ENCODE data around the gene G6PC1.
A peak's percentile ranks its signal among the peaks of the same experiment; 100 is the strongest.
"Not testable (repeated sequence)": the region's sequence is repeated elsewhere in the genome, so short reads cannot be mapped to it uniquely, and the experiment has no call there.

The G6PC1 gene

GRCh38 chr17:42908872-42909700 lies 8.5 kb downstream of the G6PC1 start:
- Mint-ChIP-seq H3K4me3 (no peak overlapping the region), H3K27me3 (ENCODE audit: low read depth, poor library complexity) (peaks cover 71% of the 10 kb centered on the region)

GRCh38 chr17:42913522-42913921 lies 12.9 kb downstream of the G6PC1 start:
- DNase-seq, result no peak
- Mint-ChIP-seq H3K27ac (peak overlapping the region; percentile 20), H3K4me3 (no peak overlapping the region), H3K27me3 (ENCODE audit: low read depth, poor library complexity) (peaks cover 41% of the 10 kb centered on the region), H3K36me3 (ENCODE audit: low read depth) (no peaks in the 10 kb centered on the region), H3K9me3 (no peaks in the 10 kb centered on the region), H3K4me1 (peaks cover 8% of the 10 kb centered on the region)
- no peak for TF ChIP-seq CTCF (IDR thresholded peaks at IDR 0.05)

More at GRCh38 chr17:42908872-42909700, 8.5 kb downstream of the G6PC1 start:
- no peak for TF ChIP-seq CTCF (IDR thresholded peaks at IDR 0.05)
- peaks cover 8% of the 10 kb centered on the region for H3K4me1 Mint-ChIP-seq
- H3K9me3 Mint-ChIP-seq, result no peaks in the 10 kb centered on the region
- no peak for DNase-seq
- no peaks in the 10 kb centered on the region for H3K36me3 Mint-ChIP-seq (ENCODE audit: low read depth)
- no peak overlapping the region for H3K27ac Mint-ChIP-seq

- Mint-ChIP-seq H3K9me3 (no peaks in the 10 kb centered on the region), H3K4me1 (peaks cover 13% of the 10 kb centered on the region), H3K4me3 (no peak overlapping the region), H3K27me3 (ENCODE audit: low read depth, poor library complexity) (peaks cover 39% of the 10 kb centered on the region), H3K36me3 (ENCODE audit: low read depth) (no peaks in the 10 kb centered on the region), H3K27ac (no peak overlapping the region)
- TF ChIP-seq CTCF (IDR thresholded peaks at IDR 0.05), result no peak
- DNase-seq, result no peak
These were observed 13.5 kb downstream of the G6PC1 start for GRCh38 chr17:42913981-42914617.

GRCh38 chr17:42915288-42915687 lies 14.7 kb downstream of the G6PC1 start:
- not testable (repeated sequence) for H3K36me3 Mint-ChIP-seq (ENCODE audit: low read depth)

GRCh38 chr17:42916388-42917235 lies 16.0 kb downstream of the G6PC1 start:
- H3K27me3 Mint-ChIP-seq (ENCODE audit: low read depth, poor library complexity), result peaks cover 25% of the 10 kb centered on the region
- not testable (repeated sequence) for H3K36me3 Mint-ChIP-seq (ENCODE audit: low read depth); H3K9me3 Mint-ChIP-seq

More at GRCh38 chr17:42915288-42915687, 14.7 kb downstream of the G6PC1 start:
- not testable (repeated sequence) for H3K4me3 Mint-ChIP-seq, H3K9me3 Mint-ChIP-seq, H3K27ac Mint-ChIP-seq, DNase-seq
- Mint-ChIP-seq H3K4me1 (peaks cover 25% of the 10 kb centered on the region), H3K27me3 (ENCODE audit: low read depth, poor library complexity) (peaks cover 30% of the 10 kb centered on the region)

GRCh38 chr17:42917236-42917603 lies 16.6 kb downstream of the G6PC1 start:
- TF ChIP-seq CTCF (IDR thresholded peaks at IDR 0.05), result no peak
- Mint-ChIP-seq H3K27ac (no peak overlapping the region), H3K27me3 (ENCODE audit: low read depth, poor library complexity) (peaks cover 19% of the 10 kb centered on the region), H3K4me1 (peaks cover 41% of the 10 kb centered on the region), H3K9me3 (no peaks in the 10 kb centered on the region), H3K36me3 (ENCODE audit: low read depth) (no peaks in the 10 kb centered on the region), H3K4me3 (no peak overlapping the region)
- DNase-seq, result no peak

More at GRCh38 chr17:42916388-42917235, 16.0 kb downstream of the G6PC1 start:
- peaks cover 35% of the 10 kb centered on the region for H3K4me1 Mint-ChIP-seq
- H3K27ac Mint-ChIP-seq, DNase-seq, H3K4me3 Mint-ChIP-seq: not testable (repeated sequence)
